Immature natural killer cell (primary cell): ENCODE data around the gene FSIP1. TPM values are rescaled to one million over a fixed set of nuclear protein-coding genes. Genes with fewer than 3 reads are reported as not detected.

Experiments used
- DNase-seq, 3 donors: peaks; one replicate each; pipeline ENCODE4 v3.0.0; 2022; ENCODE audit warnings: mixed read lengths in 1 of 3
- H3K27ac Mint-ChIP-seq, 6 donors: one replicate each; pipeline ENCODE4 v1.8.0; 2020; ENCODE audit warnings: mixed read lengths in 6 of 6, mild to moderate bottlenecking in 5 of 6, inconsistent platforms in 4 of 6, moderate library complexity in 3 of 6
- H3K27me3 Mint-ChIP-seq, 3 donors: one replicate each; pipeline ENCODE4 v1.8.0; 2020 to 2021; ENCODE audit warnings: low read depth in 3 of 3, mild to moderate bottlenecking in 3 of 3, mixed read lengths in 3 of 3, moderate library complexity in 3 of 3, inconsistent platforms in 1 of 3
- H3K36me3 Mint-ChIP-seq, 3 donors: one replicate each; pipeline ENCODE4 v1.8.0; 2020; ENCODE audit warnings: mixed read lengths in 3 of 3, inconsistent platforms in 2 of 3, mild to moderate bottlenecking in 2 of 3
- H3K4me1 Mint-ChIP-seq, 2 donors: one replicate each; pipeline ENCODE4 v1.8.0; 2020; ENCODE audit warnings: inconsistent platforms in 2 of 2, mild to moderate bottlenecking in 2 of 2, mixed read lengths in 2 of 2, moderate library complexity in 1 of 2
- H3K4me3 Mint-ChIP-seq, 5 donors: one replicate each; pipeline ENCODE4 v1.8.0; 2020; ENCODE audit warnings: mild to moderate bottlenecking in 5 of 5, mixed read lengths in 5 of 5, inconsistent platforms in 3 of 5, moderate library complexity in 3 of 5
- H3K9me3 Mint-ChIP-seq, 6 donors: one replicate each; pipeline ENCODE4 v1.8.0; 2020; ENCODE audit warnings: mild to moderate bottlenecking in 6 of 6, mixed read lengths in 6 of 6, inconsistent platforms in 4 of 6, moderate library complexity in 3 of 6
- polyA plus RNA-seq, 3 donors: library from polyadenylated mRNA; unstranded; fragments of 300-500 nt; fragmentation: Illumina TruSeq; gene quantifications; one replicate each; pipeline ENCODE4 v1.2.3, GENCODE V29; 2021

FSIP1 gene
- polyA plus RNA-seq, 3 donors from 2014 or later: 1.3 to 3.0 (median 2.0) TPM

DNA sequence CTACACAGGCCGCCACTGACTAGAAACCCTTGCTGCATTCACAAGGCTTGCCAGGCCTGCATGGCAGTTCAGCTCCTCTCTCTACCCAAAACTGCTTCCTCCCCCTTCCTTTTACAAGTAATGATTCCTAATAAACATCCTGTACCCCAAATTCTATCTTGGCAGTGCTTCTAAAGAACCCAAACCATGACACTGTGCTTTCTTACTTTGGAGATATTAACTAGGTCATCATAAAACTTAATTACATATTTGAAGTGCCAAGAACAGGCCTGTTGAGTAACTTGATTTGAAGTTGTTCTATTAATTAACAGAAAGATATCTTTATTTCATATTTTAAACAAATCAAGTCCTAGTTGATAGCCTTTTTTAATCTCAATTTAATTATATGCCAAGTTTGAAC lies 113.4 kb downstream of the FSIP1 start:
- no peaks in the 10 kb centered on the region for H3K9me3 Mint-ChIP-seq
- peak overlapping the region in 1 of 6 donors; percentile 45 for H3K27ac Mint-ChIP-seq
- peaks cover 0 to 3% (median 0%) of the 10 kb centered on the region in 3 donors for H3K27me3 Mint-ChIP-seq
- no peak for DNase-seq
- no peak overlapping the region for H3K4me3 Mint-ChIP-seq
- peaks cover 47 to 66% of the 10 kb centered on the region in 2 donors for H3K4me1 Mint-ChIP-seq
- H3K36me3 Mint-ChIP-seq: peaks cover 0 to 5% (median 0%) of the 10 kb centered on the region in 3 donors

DNA sequence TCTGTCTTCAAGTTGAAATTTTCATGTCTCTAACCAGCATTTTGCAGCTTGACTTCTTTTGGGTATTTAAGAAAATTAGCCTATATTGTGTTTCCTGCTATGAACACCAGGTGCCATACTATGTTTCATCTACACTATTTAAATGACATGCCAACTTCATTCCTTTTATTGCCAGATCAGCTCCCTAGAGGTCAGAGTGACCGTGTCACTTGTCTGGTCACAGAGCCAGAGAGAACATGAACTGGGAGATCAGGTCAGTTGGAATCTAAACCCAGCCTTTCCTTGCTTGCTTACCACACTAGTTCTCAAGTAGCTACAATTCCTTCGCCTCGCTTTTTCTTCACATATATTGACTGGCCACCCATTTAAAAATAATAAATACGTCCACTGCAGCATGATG lies 114.2 kb downstream of the FSIP1 start:
- H3K4me3 Mint-ChIP-seq: no peak overlapping the region
- H3K4me1 Mint-ChIP-seq: peaks cover 47 to 66% of the 10 kb centered on the region in 2 donors
- peaks cover 0 to 5% (median 0%) of the 10 kb centered on the region in 3 donors for H3K36me3 Mint-ChIP-seq
- H3K27ac Mint-ChIP-seq: peak overlapping the region in 1 of 6 donors; percentile 52
- peaks cover 0 to 3% (median 0%) of the 10 kb centered on the region in 3 donors for H3K27me3 Mint-ChIP-seq
- H3K9me3 Mint-ChIP-seq: no peaks in the 10 kb centered on the region
- DNase-seq: no peak

DNA sequence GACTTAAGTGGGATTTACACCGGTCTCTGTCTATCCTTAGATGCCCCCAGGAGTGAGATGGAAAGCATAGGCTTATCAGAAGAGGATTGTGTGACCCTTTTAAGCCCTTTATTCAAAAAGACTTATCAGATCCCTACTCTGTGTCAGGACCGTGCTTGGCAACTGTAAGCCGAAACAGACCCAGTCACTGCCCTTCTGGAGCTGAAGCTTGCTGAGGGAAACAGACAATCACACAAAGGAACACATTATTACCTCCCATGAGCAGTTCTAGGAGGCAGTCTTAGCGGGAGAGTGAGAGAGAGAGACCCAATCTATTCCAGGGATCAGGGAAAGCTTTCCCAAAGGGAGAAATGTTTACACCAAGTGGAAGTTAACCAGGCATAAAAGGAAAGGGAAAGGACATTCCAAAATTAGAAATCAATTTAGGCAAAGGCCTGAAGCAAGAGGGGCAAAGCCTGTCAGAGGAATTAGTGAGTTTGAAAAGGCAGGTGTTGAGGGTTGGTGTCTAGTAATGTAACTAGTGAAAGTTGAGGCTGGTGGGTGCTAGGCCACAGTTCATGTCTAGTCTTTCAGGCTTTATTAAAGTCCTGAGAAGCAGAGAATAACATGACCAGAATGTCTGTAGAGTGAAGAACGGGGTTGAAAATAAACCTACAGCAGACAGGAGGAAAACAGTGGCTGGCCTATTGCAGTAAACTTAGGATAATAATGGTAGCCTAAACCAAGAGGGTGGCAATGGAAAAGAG lies 115.1 kb downstream of the FSIP1 start:
- Mint-ChIP-seq H3K27me3 (peaks cover 0 to 3% (median 0%) of the 10 kb centered on the region in 3 donors), H3K4me3 (peak overlapping the region in 3 of 5 donors; percentile 3 to 55 (median 14)), H3K27ac (peak overlapping the region; percentile 3 to 63 (median 42)), H3K9me3 (no peaks in the 10 kb centered on the region), H3K4me1 (peaks cover 47 to 66% of the 10 kb centered on the region in 2 donors), H3K36me3 (peaks cover 0 to 5% (median 0%) of the 10 kb centered on the region in 3 donors)
- peak; percentile 11 to 30 (median 20) for DNase-seq

DNA sequence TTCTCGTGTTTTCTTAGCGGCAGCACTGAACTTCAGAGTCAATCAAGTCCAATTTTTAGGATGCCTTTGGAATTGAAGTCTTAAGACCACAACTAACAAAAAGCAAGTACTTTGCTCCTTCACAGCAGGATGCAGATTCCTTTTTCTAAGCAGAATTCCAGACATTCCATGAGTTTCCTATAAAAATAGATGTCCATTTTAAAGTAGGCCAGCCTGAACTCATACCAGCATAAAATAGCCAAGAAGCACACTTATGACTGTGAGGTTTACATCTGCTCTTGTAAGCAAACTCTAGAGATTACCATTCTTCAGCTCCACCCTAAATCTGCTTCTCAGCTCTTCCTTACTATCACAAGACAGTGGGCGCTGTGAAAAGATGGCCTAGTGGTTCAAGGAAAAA lies 116.0 kb downstream of the FSIP1 start:
- Mint-ChIP-seq H3K27ac (peak overlapping the region in 5 of 6 donors; percentile 18 to 74 (median 47)), H3K4me3 (peak overlapping the region in 3 of 5 donors; percentile 14 to 49 (median 30)), H3K36me3 (peaks cover 0 to 5% (median 0%) of the 10 kb centered on the region in 3 donors), H3K4me1 (peaks cover 44 to 64% of the 10 kb centered on the region in 2 donors), H3K9me3 (no peaks in the 10 kb centered on the region), H3K27me3 (peaks cover 0 to 1% (median 0%) of the 10 kb centered on the region in 3 donors)
- DNase-seq: no peak

DNA sequence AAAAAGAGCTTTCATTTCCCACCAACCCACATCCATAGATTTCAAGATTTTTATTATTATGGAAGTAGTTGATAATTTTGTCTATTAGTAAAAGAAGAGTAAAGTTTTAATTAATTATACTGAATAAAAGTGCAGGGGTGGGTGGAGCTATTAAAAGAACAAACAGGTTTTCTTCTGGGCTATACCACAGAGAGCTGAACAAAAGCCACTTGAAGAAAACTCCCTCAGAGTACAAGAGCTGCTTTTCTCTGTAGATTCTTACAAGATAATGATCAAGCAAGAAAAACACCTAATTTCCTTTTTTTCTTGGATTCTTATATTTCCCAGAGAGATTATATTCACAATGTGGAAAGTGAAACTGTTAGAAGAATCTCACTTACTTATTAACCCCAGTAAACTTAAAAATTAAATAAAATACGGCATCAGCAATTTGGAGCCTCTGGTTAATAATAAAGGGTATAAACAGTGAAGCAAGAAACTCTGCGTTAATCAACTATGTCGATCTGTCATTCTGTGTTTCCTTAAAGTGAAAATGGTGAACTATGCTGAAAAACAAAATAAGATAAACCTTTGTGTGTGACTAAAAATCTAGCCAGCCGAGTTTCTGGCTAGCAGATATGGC lies 116.9 kb downstream of the FSIP1 start:
- Mint-ChIP-seq H3K4me3 (peak overlapping the region in 4 of 5 donors; percentile 31 to 76 (median 50)), H3K4me1 (peaks cover 37 to 54% of the 10 kb centered on the region in 2 donors), H3K27me3 (no peaks in the 10 kb centered on the region), H3K27ac (peak overlapping the region; percentile 48 to 87 (median 71)), H3K36me3 (peaks cover 0 to 2% (median 0%) of the 10 kb centered on the region in 3 donors), H3K9me3 (no peaks in the 10 kb centered on the region)
- DNase-seq: peak in 1 of 3 donors; percentile 8

DNA sequence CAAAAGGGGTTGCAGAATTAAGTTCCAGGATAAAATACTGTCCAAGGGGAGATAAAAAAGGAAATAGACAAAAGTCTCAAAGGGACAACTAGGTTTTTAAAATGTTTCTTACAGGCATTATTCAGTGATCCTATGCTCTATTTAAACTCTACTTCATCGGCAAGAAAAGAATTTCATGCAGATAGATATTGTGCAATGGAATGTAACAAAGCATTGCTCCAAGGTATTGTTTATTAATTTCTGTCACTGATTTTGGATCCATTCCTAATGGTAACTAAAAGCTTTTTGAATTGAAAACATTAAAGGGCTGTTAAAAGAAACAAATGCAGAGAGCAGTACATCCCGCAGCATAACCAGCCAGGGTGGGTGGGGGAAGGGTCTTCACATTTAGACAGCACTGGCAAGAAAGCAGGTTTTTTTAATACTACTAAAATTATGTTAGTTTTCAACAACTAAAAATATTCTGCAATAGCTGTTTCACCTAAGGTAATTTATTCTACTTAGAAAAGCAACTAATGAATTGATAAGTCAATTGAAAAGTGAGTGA lies 118.9 kb downstream of the FSIP1 start:
- Mint-ChIP-seq H3K27me3 (no peaks in the 10 kb centered on the region), H3K4me3 (no peak overlapping the region), H3K36me3 (no peaks in the 10 kb centered on the region), H3K9me3 (no peaks in the 10 kb centered on the region), H3K4me1 (peaks cover 35 to 43% of the 10 kb centered on the region in 2 donors), H3K27ac (no peak overlapping the region)
- no peak for DNase-seq

DNA sequence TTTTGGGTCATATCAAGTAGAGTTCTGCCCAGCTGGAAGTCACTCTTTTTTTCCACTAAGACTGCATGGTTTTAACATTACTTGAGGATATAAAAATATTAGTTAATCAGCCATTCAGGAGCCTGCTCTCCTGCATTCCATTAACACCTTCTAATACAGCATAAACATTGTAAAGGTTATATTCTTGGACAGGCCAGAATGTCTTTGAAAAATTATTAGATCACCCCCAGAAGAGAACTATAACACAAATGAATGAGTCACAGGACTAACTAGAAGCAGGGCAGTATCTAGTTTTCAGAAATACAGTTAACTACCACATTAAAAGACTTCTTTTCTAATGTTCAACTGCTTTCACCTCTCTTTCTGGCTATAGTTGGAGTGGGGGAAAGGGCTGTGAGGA lies 120.9 kb downstream of the FSIP1 start:
- no peaks in the 10 kb centered on the region for H3K9me3 Mint-ChIP-seq
- H3K36me3 Mint-ChIP-seq: peaks cover 0 to 4% (median 0%) of the 10 kb centered on the region in 3 donors
- H3K4me1 Mint-ChIP-seq: peaks cover 18 to 24% of the 10 kb centered on the region in 2 donors
- no peak overlapping the region for H3K4me3 Mint-ChIP-seq
- no peak for DNase-seq
- H3K27ac Mint-ChIP-seq: no peak overlapping the region
- no peaks in the 10 kb centered on the region for H3K27me3 Mint-ChIP-seq

DNA sequence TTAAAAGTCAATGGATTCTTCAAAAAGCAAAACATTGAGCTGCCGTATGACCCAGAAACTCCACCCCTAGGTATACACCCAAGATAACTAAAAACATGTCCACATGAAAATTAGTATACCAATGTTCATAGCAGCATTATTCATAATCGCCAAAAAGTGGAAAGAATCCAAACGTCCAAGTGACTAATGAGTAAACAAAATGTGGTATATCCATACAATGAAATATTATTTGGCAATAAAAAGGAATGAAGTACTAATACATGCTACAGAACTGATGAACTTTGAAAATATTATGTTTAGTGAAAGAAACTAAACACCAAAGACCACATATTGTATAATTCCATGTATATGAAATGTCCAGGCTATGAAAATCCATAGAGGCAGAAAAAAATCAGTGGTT lies 123.9 kb downstream of the FSIP1 start:
- H3K27me3 Mint-ChIP-seq: peaks cover 0 to 1% (median 0%) of the 10 kb centered on the region in 3 donors
- H3K27ac Mint-ChIP-seq: no peak overlapping the region
- H3K9me3 Mint-ChIP-seq: no peaks in the 10 kb centered on the region
- H3K4me1 Mint-ChIP-seq: no peaks in the 10 kb centered on the region
- no peak for DNase-seq
- H3K36me3 Mint-ChIP-seq: peaks cover 0 to 4% (median 0%) of the 10 kb centered on the region in 3 donors
- no peak overlapping the region for H3K4me3 Mint-ChIP-seq

DNA sequence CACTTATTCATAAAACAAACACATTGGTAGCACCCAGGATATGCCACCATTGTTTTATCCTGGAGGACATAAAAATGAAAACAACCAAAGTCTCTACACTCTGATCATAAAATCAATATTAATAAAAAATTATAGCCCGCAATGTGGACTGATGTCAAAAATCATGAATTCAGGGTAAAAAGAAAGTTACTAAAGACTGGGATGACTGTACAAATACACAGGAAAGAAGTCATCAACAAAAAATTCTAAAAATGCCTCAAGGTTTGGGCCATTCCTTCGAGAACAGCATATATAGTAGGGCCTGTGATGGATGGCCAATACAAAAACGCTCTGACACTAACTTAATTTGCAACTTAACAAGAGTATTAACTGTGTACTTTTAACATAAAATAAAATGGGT lies 125.0 kb downstream of the FSIP1 start:
- H3K27ac Mint-ChIP-seq: no peak overlapping the region

DNA sequence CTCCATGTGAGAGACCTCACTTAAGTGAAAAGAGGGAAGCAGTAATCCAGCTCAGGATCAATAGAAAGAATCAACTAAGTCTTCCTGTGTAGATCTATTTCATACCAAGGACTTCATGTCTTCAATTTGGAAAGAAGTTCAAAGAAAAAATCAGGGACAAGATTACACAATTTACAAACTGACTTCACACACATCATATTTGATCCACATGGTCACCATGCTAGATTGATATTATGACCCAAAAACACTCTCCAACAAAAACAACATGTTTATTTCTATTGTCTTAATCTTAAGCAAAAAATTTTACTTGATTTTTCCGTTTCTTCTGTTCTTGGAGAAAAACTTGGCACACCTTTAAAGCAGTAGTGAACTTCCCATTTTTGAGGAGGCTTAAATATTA lies 125.5 kb downstream of the FSIP1 start:
- Mint-ChIP-seq H3K4me1 (no peaks in the 10 kb centered on the region), H3K4me3 (no peak overlapping the region), H3K27ac (peak overlapping the region in 2 of 6 donors; percentile 14 to 49), H3K9me3 (no peaks in the 10 kb centered on the region), H3K27me3 (peaks cover 0 to 1% (median 0%) of the 10 kb centered on the region in 3 donors), H3K36me3 (peaks cover 0 to 4% (median 3%) of the 10 kb centered on the region in 3 donors)
- DNase-seq: no peak

More for the DNA sequence above, 125.0 kb downstream of the FSIP1 start:
- peaks cover 0 to 1% (median 0%) of the 10 kb centered on the region in 3 donors for H3K27me3 Mint-ChIP-seq
- H3K4me3 Mint-ChIP-seq: no peak overlapping the region
- H3K36me3 Mint-ChIP-seq: peaks cover 0 to 4% (median 3%) of the 10 kb centered on the region in 3 donors
- no peaks in the 10 kb centered on the region for H3K4me1 Mint-ChIP-seq
- DNase-seq: no peak
- no peaks in the 10 kb centered on the region for H3K9me3 Mint-ChIP-seq

DNA sequence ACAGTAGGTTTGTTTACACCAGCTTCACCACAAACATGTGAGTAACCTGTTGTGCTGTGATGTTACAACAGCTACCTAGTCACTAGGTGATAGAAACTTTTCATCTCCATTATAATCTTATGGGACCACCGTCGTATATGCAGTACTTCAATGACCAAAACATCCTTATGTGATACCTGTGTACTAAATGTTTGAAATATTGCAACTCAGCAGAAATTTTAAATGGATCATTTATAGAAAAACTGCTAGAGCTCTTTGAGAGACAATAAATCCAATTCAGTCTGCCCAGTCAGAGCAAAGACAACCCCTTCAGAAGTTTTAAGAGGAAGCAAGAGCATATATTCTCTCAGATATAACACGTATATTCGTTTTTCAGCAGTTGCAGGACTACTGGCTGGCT lies 128.3 kb downstream of the FSIP1 start:
- Mint-ChIP-seq H3K4me1 (no peaks in the 10 kb centered on the region), H3K27me3 (peaks cover 0 to 1% (median 0%) of the 10 kb centered on the region in 3 donors), H3K4me3 (no peak overlapping the region), H3K36me3 (peaks cover 0 to 4% (median 3%) of the 10 kb centered on the region in 3 donors), H3K27ac (no peak overlapping the region), H3K9me3 (no peaks in the 10 kb centered on the region)
- no peak for DNase-seq

DNA sequence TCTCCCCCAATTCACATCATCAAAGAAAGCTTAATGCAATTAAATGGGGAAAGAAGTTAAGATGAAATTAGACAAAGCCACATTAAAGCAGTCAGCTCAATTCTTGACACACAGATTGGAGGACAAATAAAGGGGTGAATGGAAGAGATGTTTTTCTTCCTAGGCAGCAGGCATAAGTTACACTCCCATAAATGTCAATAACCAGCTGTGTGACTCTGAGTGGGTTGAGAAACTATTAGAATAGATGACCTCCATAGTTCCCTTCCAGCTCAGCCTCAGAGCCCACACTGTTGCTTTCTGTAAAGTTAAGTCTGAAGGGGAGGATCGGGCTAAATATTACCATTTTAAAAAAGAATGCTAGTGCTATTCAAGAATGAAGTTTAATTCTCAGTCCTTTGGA lies 130.8 kb downstream of the FSIP1 start:
- Mint-ChIP-seq H3K27ac (no peak overlapping the region), H3K36me3 (peaks cover 0 to 3% (median under 1%) of the 10 kb centered on the region in 3 donors), H3K9me3 (no peaks in the 10 kb centered on the region), H3K4me1 (peaks cover 2 to 3% of the 10 kb centered on the region in 2 donors), H3K4me3 (no peak overlapping the region), H3K27me3 (peaks cover 0 to 1% (median 0%) of the 10 kb centered on the region in 3 donors)
- DNase-seq: no peak

DNA sequence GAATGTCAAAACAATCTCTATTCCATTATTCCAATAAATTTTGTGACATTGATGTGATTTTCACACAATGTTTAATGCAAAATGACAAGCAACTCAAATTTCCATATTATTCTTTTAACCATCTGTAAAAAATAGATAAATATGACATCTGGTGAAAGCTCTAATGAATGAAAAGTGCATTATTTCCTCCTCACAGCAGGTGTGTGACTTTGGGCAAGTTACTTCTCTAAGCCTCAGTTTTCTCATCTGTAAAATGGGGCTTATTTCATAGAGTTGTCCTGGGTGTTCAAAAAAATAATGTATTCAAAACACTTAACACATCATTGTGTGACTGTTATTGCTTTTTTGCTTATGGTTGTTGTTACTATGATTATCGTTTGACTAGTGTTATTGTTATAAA lies 131.3 kb downstream of the FSIP1 start:
- no peak for DNase-seq
- Mint-ChIP-seq H3K27ac (peak overlapping the region in 1 of 6 donors; percentile 16), H3K9me3 (no peaks in the 10 kb centered on the region), H3K4me3 (no peak overlapping the region), H3K36me3 (peaks cover 0 to 3% (median 0%) of the 10 kb centered on the region in 3 donors), H3K4me1 (peaks cover 4 to 7% of the 10 kb centered on the region in 2 donors), H3K27me3 (peaks cover 0 to 1% (median 0%) of the 10 kb centered on the region in 3 donors)

DNA sequence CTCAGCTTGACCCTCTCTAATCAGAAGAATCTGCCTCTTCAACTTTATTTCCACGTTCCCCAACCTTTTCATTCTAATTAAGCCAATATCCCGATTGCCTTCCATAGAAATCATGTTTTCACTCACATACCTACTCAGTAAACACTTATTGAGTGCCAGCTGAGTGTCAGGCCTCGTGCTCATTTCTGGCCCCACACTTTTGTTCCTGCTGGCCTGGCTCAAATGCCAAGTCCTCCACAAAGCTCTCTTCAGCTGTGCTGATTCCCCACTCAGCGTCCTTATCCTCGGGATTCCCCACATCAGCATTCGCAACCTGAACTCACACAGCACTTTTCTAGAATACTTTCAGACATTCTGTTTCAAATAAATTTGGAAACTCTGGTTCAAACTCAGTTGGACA lies 132.9 kb downstream of the FSIP1 start:
- peak overlapping the region in 3 of 6 donors; percentile 5 to 11 (median 9) for H3K27ac Mint-ChIP-seq
- DNase-seq: no peak
- peaks cover 0 to 3% (median 0%) of the 10 kb centered on the region in 3 donors for H3K36me3 Mint-ChIP-seq
- peaks cover 4 to 7% of the 10 kb centered on the region in 2 donors for H3K4me1 Mint-ChIP-seq
- no peaks in the 10 kb centered on the region for H3K9me3 Mint-ChIP-seq
- H3K27me3 Mint-ChIP-seq: no peaks in the 10 kb centered on the region
- H3K4me3 Mint-ChIP-seq: no peak overlapping the region
